NCI-H2171 (cell line): ENCODE results near the gene COMP.

Experiments
- DNase-seq: peaks from one replicate; lab custom pipeline; 2025; lab: John Stamatoyannopoulos, UW

The COMP gene

GRCh38 chr19:18782559-18783225 lies 8.4 kb downstream of the COMP start:
- no peak for DNase-seq

DNA sequence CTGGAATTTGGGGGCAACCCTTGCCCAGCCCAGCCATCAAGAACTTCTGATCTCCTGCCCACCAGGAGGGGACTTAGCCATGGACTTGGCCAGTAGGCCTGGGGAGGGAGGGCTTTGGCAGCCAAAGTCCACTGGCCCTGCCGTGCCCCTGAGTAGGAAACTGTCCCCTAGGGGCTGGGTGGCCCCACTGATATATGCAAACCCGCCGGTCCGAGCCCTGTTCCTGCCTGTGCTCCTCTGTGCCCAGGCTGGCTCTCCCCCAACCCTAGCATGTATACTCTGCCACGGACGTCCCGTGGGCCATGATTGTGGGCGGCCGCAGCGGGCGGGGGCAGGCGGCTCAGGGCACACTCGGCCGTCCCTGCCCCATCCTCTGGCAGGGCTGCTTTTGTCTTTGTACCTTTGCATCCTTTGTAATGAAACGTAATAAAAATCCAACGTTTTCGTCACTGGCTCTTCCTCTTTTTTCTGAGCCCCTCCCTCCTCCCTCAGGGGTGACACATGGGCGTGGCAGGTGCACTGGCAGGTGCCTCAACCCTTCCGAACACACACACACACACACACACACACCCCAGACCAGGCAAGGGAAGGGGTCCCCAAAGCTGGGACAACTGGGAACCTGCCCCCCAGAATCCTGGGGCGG lies 9.1 kb downstream of the COMP start:
- no peak for DNase-seq

DNA sequence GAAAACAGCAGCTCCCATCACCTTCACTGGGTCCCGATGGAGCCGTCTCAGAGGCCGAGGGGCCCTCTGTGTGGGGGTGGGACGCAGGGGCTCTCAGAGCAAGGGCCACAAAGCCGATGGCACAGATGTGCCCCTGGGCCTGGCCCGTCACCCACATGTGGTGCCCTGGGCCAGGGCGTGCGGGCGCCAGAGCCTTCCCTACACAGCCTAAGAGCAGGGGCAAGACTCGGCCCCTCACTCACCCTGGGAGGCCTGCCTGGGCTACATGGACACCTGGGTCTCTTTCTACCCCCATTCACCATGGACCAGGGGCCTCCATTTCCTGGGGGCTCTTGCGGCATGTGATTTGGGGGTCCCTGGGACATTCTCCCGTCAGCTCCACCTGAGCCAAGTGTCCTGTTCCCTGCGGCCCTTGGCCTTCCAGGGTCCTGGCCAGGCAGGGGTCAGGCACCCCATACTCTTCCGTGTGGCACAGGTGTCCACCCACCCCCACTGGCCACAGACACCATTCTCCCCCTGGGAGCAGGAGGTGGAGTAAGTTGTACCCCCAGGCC lies 10.0 kb downstream of the COMP start:
- DNase-seq = no peak

DNA sequence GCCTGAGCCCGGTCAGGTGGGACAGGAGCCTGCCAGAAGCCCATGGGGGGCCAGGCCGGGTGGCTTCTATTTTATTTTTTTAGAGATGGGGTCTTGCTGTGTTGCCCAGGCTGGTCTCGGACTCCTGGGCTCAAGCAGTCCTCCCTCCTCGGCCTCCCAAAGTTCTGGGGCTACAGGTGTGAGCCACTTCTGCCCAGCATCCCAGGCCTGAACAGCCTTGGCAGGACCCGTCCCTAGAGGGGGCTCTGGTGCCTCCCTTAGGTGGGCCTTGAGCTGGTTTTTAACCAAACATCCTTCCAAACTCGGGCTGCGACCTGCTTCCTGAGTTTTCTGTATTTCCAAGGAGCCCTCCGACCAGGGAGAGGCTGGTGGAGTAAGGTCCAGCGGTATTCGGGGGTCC lies 10.5 kb downstream of the COMP start:
- DNase-seq = no peak

DNA sequence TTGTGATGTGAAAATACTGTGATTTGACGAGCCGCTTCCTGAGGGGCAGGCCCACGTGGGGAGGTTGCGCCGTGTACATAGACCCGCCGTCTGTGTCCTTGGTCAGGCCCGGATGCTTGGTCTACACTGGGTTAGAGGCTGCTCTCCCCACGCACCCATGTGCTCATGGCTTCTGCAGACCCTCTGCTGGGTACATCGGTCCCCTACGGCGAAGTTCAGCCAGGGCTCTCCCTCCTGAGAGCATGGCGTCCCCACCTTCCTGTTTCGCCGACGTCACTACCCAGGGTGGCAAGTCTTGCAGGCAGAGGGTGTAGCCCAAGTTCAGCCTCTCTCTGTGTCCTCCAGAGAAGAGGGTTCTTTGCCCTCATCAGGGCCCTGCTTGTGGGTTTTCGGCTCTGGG lies 11.0 kb downstream of the COMP start:
- no peak for DNase-seq

GRCh38 chr19:18778826-18779495 lies 12.1 kb downstream of the COMP start:
- no peak for DNase-seq

DNA sequence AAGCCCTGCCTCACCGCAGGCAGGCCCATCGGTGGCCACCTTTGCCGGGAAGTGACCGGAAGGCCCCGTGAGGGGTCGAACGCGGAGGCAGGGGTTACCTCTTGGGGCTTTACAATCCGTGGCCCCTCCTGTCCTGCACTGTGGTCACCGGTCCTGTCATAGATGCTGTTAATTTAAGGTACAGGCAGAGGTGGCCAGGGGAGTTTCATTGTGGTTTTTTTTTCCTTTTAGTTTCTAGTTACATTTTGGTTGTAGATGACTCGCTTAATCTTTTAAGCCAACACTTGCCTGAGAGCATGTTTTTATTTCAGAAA lies 13.1 kb downstream of the COMP start:
- no peak for DNase-seq

GRCh38 chr19:18777301-18778075 lies 13.6 kb downstream of the COMP start:
- no peak for DNase-seq

DNA sequence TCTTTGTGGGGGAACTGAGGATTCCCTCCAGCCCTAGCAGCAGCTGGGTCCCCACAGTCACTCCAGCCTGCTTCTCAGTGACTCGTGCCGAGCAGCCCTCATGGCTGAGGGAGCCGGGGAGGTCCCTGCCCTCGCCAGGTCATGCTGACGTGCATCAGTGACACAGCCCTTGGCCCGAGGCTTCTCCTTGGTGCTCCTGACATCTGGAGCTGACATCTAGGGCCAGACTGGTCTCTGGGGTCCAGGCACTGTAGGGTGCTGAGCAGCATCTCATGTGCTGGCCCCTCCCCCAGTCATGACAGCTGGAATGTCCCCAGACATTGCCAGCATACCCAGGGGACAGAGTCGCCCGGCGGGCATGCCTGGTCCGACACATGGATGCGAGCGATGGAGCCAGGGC lies 14.4 kb downstream of the COMP start:
- DNase-seq = no peak

GRCh38 chr19:18776288-18776594 lies 14.9 kb downstream of the COMP start:
- DNase-seq = no peak

DNA sequence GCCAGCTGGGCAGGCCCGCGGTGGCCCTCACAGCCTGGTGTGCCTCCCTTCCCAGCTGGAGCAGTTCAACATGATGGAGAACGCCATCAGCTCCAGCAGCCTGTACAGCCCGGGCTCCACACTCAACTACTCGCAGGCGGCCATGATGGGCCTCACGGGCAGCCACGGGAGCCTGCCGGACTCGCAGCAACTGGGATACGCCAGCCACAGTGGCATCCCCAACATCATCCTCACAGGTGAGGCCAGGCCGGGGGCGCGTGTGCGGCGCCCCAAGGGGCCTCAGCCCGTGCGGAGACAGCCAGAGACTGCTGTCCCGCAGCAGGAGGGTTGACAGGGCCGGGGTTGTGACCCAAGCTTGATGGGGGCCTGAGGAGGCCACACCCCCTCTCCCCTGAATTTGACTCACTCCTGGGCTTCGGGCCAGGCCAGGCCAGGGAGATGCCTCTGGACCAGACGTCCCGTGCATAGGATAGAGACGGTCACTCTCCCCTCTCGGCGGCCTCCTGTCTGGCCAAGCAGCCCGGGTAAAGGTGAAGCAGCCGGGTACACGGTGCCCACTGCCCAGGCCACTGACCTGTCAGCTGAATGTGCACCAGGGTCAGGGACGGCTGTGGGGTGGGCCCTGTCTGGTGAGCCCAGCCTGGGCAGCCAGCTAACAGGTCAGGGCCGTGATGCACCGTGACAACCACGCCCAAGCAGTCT lies 15.4 kb downstream of the COMP start:
- no peak for DNase-seq

DNA sequence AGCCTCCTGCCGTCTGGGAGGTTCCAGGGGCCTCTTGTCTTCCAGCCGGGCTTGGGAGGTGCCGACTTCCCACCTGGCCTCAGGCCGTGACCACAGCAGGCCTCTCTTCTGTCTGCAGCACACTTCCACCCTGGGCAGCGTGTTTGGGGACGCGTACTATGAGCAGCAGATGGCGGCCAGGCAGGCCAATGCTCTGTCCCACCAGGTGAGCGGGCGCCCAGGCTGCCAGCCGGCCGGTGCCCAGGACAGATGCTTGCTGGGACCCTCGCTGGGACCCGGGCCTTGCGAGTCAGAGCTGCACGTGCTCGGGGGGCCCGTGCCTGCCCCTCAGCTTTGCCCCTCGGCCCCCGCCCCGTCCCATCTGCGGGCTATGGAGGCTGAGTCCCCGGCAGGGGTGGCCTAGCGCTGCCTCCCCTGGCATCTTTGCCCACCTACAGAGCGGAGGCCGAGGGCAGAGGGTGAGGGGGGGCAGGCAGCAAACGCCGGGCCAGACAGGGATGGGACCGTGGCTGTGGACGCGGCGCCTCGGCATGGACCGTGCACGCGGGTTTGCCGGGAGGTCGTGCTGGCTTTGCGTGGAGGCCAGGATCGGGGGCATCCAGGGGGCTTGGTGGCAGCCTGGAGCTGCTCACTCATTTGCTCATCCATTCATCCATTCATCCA lies 16.2 kb downstream of the COMP start:
- no peak for DNase-seq

DNA sequence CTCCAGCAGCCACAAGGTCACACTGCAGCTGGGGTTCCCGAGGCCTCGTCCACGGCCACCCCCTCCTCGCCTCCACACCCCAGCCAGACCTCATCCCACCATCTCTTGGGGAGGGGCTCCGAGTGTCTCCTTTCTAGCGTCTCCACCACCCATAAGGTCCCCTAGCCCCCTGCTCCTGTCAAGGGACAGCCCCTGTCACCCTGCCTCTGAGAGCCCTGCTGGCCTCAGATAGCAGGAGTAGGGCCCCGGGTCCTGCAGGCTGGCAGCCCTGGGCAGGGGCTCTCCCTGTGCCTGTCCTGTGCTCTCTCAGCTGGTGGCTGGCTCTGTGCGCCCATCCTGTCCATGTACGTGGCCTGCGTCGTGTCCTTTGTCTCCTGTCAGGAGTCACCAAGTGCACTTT lies 17.0 kb downstream of the COMP start:
- DNase-seq = no peak

DNA sequence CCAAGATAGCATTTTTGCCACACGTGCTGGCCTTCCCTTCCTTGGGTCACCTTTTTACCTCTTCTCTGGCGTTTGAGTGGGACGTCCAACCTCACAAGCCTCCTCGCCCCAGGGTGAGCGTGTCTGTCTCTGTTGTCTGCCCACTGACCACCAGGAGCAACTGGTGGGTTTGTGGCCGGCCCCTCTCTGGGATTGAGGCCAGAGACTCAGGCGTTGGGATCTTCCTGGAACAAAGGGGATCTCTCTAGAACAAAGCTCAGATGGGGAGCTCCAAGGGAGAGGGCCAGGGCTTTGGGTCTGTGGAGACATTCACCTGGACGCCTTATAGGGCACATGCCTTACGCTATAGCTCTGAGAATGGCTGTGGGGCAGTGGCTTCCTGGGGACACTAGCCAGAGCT lies 17.4 kb downstream of the COMP start:
- no peak for DNase-seq

- no peak for DNase-seq
These were observed 18.2 kb downstream of the COMP start for GRCh38 chr19:18772620-18773587.

- no peak for DNase-seq
These were observed 19.5 kb downstream of the COMP start for GRCh38 chr19:18771328-18772242.

GRCh38 chr19:18770663-18771327 lies 20.3 kb downstream of the COMP start:
- no peak for DNase-seq

- no peak for DNase-seq
These were observed 21.0 kb downstream of the COMP start for GRCh38 chr19:18769989-18770528.
